Mesenchymal stem cell (in vitro differentiated cells and primary cell): ENCODE results near the gene TUBGCP6.
A peak's percentile ranks its signal among the peaks of the same experiment; 100 is the strongest.

Experiments used
- DNase-seq: peaks from one replicate; pipeline ENCODE4 v3.0.0-alpha.2; 2013
- H2AFZ ChIP-seq: one replicate; pipeline ENCODE4 v1.6.1; 2013; ENCODE audit warnings: low read depth, mild to moderate bottlenecking, control low read depth, inconsistent platforms, low read length, moderate library complexity
- H2AK5ac ChIP-seq: 2 replicates; pipeline ENCODE4 v1.6.1; 2013; ENCODE audit warnings: low read length, moderate library complexity, mild to moderate bottlenecking, inconsistent platforms; ENCODE audit not compliant: severe bottlenecking
- H2BK120ac ChIP-seq: one replicate; pipeline ENCODE4 v1.6.1; 2013; ENCODE audit warnings: low read depth, mild to moderate bottlenecking, inconsistent platforms, low read length, moderate library complexity
- H2BK12ac ChIP-seq, 2 experiments: one replicate each; pipeline ENCODE4 v1.6.1; 2013; ENCODE audit warnings: inconsistent platforms in 2 of 2, low read length in 2 of 2, mild to moderate bottlenecking in 2 of 2, moderate library complexity in 2 of 2, control low read depth in 1 of 2
- H2BK15ac ChIP-seq: one replicate; pipeline ENCODE4 v1.6.1; 2013; ENCODE audit warnings: mild to moderate bottlenecking, low read depth, inconsistent platforms; ENCODE audit not compliant: poor library complexity, severe bottlenecking
- H2BK5ac ChIP-seq: 2 replicates; pipeline ENCODE4 v1.6.1; 2013; ENCODE audit warnings: low read depth, mild to moderate bottlenecking, low read length, control low read depth, inconsistent platforms; ENCODE audit not compliant: poor library complexity, severe bottlenecking
- H3K14ac ChIP-seq, 2 experiments: one replicate each; pipeline ENCODE4 v1.6.1; 2013; ENCODE audit warnings: inconsistent platforms in 2 of 2, low read length in 2 of 2, control low read depth in 1 of 2, mild to moderate bottlenecking in 1 of 2, moderate library complexity in 1 of 2
- H3K18ac ChIP-seq, 2 experiments: one replicate each; pipeline ENCODE4 v1.6.1; 2013; ENCODE audit warnings: inconsistent platforms in 2 of 2, low read length in 2 of 2, control low read depth in 1 of 2, low read depth in 1 of 2, mild to moderate bottlenecking in 1 of 2
- H3K23ac ChIP-seq, 2 experiments: one replicate each; pipeline ENCODE4 v1.6.1; 2013; ENCODE audit warnings: inconsistent platforms in 2 of 2, low read length in 2 of 2, mild to moderate bottlenecking in 2 of 2, moderate library complexity in 2 of 2, control low read depth in 1 of 2
- H3K27ac ChIP-seq: 2 replicates; pipeline ENCODE4 v1.5.1; 2013; ENCODE audit warnings: mild to moderate bottlenecking, moderate library complexity, low read length, control low read depth, inconsistent platforms; ENCODE audit not compliant: poor library complexity, severe bottlenecking
- H3K27me3 ChIP-seq, 2 experiments: 2 replicates each; pipeline versions ENCODE4 v1.6.1 to v1.7.0; 2013; ENCODE audit warnings: low read length in 2 of 2, mild to moderate bottlenecking in 2 of 2, moderate library complexity in 2 of 2, control low read depth in 1 of 2, inconsistent platforms in 1 of 2; ENCODE audit not compliant: control insufficient read depth in 1 of 2, insufficient read depth in 1 of 2
- H3K36me3 ChIP-seq, 2 experiments: 2 replicates each; pipeline versions ENCODE4 v1.6.1 to v1.7.0; 2013; ENCODE audit warnings: low read length in 2 of 2, control low read depth in 1 of 2, inconsistent platforms in 1 of 2, low read depth in 1 of 2, mild to moderate bottlenecking in 1 of 2; ENCODE audit not compliant: insufficient read depth in 2 of 2, control insufficient read depth in 1 of 2
- H3K4ac ChIP-seq, 2 experiments: one replicate each; pipeline ENCODE4 v1.6.1; 2013; ENCODE audit warnings: inconsistent platforms in 2 of 2, low read length in 2 of 2, mild to moderate bottlenecking in 2 of 2, moderate library complexity in 2 of 2, control low read depth in 1 of 2, low read depth in 1 of 2
- H3K4me1 ChIP-seq: 2 replicates; pipeline ENCODE4 v1.6.1; 2013; ENCODE audit warnings: low read depth, low read length, control low read depth; ENCODE audit not compliant: control insufficient read depth, insufficient read depth
- H3K4me2 ChIP-seq: 2 replicates; pipeline ENCODE4 v1.6.1; 2013; ENCODE audit warnings: low read length, mild to moderate bottlenecking, inconsistent platforms; ENCODE audit not compliant: poor library complexity, severe bottlenecking
- H3K4me3 ChIP-seq, 2 experiments: 2 replicates each; pipeline versions ENCODE4 v1.5.1 to v1.7.0; 2013; ENCODE audit warnings: low read length in 2 of 2, mild to moderate bottlenecking in 2 of 2, control low read depth in 1 of 2, low read depth in 1 of 2; ENCODE audit not compliant: insufficient read depth in 1 of 2
- H3K79me1 ChIP-seq: replicated peaks from 2 replicates; pipeline ENCODE4 v1.6.1; 2013; ENCODE audit warnings: mild to moderate bottlenecking, control low read depth, low read length, inconsistent platforms; ENCODE audit not compliant: poor library complexity, severe bottlenecking
- H3K9ac ChIP-seq: 2 replicates; pipeline ENCODE4 v1.7.0; 2013; ENCODE audit warnings: mild to moderate bottlenecking, low read length, moderate library complexity
- H3K9me3 ChIP-seq: 2 replicates; pipeline ENCODE4 v1.7.0; 2013; ENCODE audit warnings: mild to moderate bottlenecking, low read length; ENCODE audit not compliant: control insufficient read depth
- H4K8ac ChIP-seq: one replicate; pipeline ENCODE4 v1.6.1; 2013; ENCODE audit warnings: inconsistent platforms, mild to moderate bottlenecking, low read length, moderate library complexity
- H4K91ac ChIP-seq: one replicate; pipeline ENCODE4 v1.6.1; 2013; ENCODE audit warnings: mild to moderate bottlenecking, low read length, inconsistent platforms
- WGBS: methylation state at CpG from one replicate; pipeline ENCODE4 v1.1.7; 2013; ENCODE audit warnings: mixed read lengths; 5-methylcytosine and 5-hydroxymethylcytosine counted together

The TUBGCP6 gene

DNA sequence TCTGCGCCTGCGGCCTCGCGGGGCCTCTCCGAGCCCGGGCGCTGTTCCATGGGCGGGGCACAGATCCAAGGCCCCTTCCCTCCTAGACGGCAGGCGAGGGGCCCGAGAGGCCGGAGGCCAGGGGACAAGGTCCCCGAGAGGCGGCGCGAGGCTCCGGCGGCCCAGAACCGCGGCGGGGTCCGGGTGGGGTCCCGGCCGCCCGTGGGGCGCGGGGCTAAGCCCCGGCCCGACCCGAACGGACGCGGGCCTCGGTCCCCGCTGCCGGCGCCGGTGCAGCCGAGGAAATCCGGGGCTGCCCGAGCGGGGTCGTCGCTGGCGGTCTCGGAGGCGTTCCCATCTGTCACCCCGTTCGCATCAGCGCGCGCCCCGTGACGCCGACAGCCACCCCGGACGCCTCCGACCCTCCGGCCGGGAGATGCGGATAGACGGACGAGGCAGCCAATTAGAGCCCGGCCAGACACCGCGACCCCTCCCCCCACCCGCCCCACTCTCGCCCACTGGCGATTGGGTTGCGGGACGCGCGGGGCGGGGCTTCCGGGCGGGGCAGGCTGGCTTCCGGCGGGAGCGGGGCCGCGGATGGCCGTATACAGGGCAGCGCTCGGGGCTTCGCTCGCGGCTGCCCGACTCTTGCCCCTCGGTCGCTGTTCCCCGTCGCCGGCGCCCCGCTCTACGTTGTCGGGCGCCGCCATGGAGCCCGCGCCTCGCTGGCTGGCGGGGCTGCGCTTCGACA lies 44.2 kb downstream of the TUBGCP6 start, which contains the start of gene SELENOO:
Gene SELENOO (plus strand): TSS at position 551 of the 730 bp plus-strand sequence. CDS start 26 bp downstream, at position 577.
- no peaks in the 10 kb centered on the region for H3K27me3 ChIP-seq
- peaks cover 31% of the 10 kb centered on the region for H3K79me1 ChIP-seq
- no peak within 1 kb of the TSS for H3K27ac ChIP-seq
- peak within 1 kb of the TSS; percentile 88 for H4K8ac ChIP-seq
- peaks cover 24 to 42% of the 10 kb centered on the region in 2 experiments for H3K36me3 ChIP-seq
- peak within 1 kb of the TSS; percentile 76 to 85 for H3K4ac ChIP-seq
- H2BK15ac ChIP-seq: peak within 1 kb of the TSS; percentile 64
- peak within 1 kb of the TSS; percentile 59 to 75 for H3K14ac ChIP-seq
- peak; percentile 87 for DNase-seq
- no peak within 1 kb of the TSS for H2BK5ac ChIP-seq
- H3K9me3 ChIP-seq: no peaks in the 10 kb centered on the region
- peak within 1 kb of the TSS in 1 of 2 experiments; percentile 84 for H3K23ac ChIP-seq
- peak within 1 kb of the TSS; percentile 65 to 66 for H3K18ac ChIP-seq
- H3K4me1 ChIP-seq: peaks cover 19% of the 10 kb centered on the region
- WGBS: 0% methylated on average over 42 of the region's 105 CpGs
- H2AK5ac ChIP-seq: no peak within 1 kb of the TSS
- H3K4me2 ChIP-seq: peak within 1 kb of the TSS; percentile 98
- H3K4me3 ChIP-seq: peak within 1 kb of the TSS; percentile 88 to 93
- peak within 1 kb of the TSS in 1 of 2 experiments; percentile 23 for H2BK12ac ChIP-seq
- peak within 1 kb of the TSS; percentile 81 for H2AFZ ChIP-seq
- peak within 1 kb of the TSS; percentile 93 for H4K91ac ChIP-seq
- no peak within 1 kb of the TSS for H2BK120ac ChIP-seq
- peak within 1 kb of the TSS; percentile 85 for H3K9ac ChIP-seq

GRCh38 chr22:50199829-50200460 lies 44.9 kb downstream of the TUBGCP6 start:
- Histone ChIP-seq H3K9me3 (no peaks in the 10 kb centered on the region), H3K36me3 (peaks cover 26 to 43% of the 10 kb centered on the region in 2 experiments), H3K23ac (peak overlapping the region in 1 of 2 experiments; percentile 74), H3K4me1 (peaks cover 19% of the 10 kb centered on the region), H4K91ac (no peak overlapping the region), H3K27me3 (no peaks in the 10 kb centered on the region), H3K4ac (peak overlapping the region in 1 of 2 experiments; percentile 85), H3K14ac (no peak overlapping the region), H3K4me3 (peak overlapping the region; percentile 78 to 81), H3K27ac (no peak overlapping the region), H2AK5ac (no peak overlapping the region), H2AFZ (no peak overlapping the region), H3K79me1 (peaks cover 27% of the 10 kb centered on the region), H2BK120ac (no peak overlapping the region), H2BK15ac (no peak overlapping the region), H3K18ac (peak overlapping the region in 1 of 2 experiments; percentile 61), H2BK12ac (peak overlapping the region in 1 of 2 experiments; percentile 23), H3K9ac (peak overlapping the region; percentile 81), H2BK5ac (no peak overlapping the region), H3K4me2 (peak overlapping the region; percentile 98), H4K8ac (no peak overlapping the region)
- 13% methylated on average over 21 of the region's 34 CpGs for WGBS
- peak; percentile 48 for DNase-seq

GRCh38 chr22:50199251-50199721 lies 45.5 kb downstream of the TUBGCP6 start:
- no peaks in the 10 kb centered on the region for H3K9me3 ChIP-seq
- peaks cover 21% of the 10 kb centered on the region for H3K4me1 ChIP-seq
- H3K36me3 ChIP-seq: peaks cover 28 to 49% of the 10 kb centered on the region in 2 experiments
- H3K4me3 ChIP-seq: peak overlapping the region in 1 of 2 experiments; percentile 78
- no peaks in the 10 kb centered on the region for H3K27me3 ChIP-seq
- H3K27ac ChIP-seq: no peak overlapping the region
- no peak overlapping the region for H2AK5ac ChIP-seq
- no peak overlapping the region for H2AFZ ChIP-seq
- H4K91ac ChIP-seq: no peak overlapping the region
- H3K14ac ChIP-seq: no peak overlapping the region
- no peak overlapping the region for H3K18ac ChIP-seq
- H3K4me2 ChIP-seq: no peak overlapping the region
- H3K9ac ChIP-seq: peak overlapping the region; percentile 81
- peaks cover 26% of the 10 kb centered on the region for H3K79me1 ChIP-seq
- no peak for DNase-seq
- 94% methylated on average over 18 of the region's 18 CpGs for WGBS
- H4K8ac ChIP-seq: no peak overlapping the region
- H3K4ac ChIP-seq: peak overlapping the region in 1 of 2 experiments; percentile 24
- no peak overlapping the region for H2BK12ac ChIP-seq
- H2BK5ac ChIP-seq: no peak overlapping the region
- H2BK120ac ChIP-seq: no peak overlapping the region
- H3K23ac ChIP-seq: no peak overlapping the region
- no peak overlapping the region for H2BK15ac ChIP-seq

DNA sequence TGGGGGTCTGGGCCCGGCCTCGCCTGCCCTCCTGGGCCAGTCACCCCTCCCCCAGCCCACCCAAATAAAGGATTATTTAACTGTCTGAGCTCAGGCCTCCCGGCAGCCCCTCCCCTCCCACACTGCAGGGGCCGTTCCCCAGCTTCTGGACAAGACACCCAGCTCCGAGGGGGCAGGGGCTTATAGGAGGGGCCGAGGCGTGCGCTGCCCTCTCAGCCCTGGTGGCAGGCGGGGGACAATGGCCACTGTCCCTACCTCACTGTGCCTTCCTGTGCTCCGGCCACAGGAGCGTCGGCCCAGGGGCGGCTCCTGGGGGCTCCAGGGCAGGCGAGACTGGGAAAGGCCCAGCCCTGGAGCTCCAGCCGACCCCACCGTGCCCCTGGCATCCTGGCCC lies 46.2 kb downstream of the TUBGCP6 start:
- H2BK15ac ChIP-seq: no peak overlapping the region
- H3K23ac ChIP-seq: no peak overlapping the region
- H3K18ac ChIP-seq: no peak overlapping the region
- H4K8ac ChIP-seq: no peak overlapping the region
- no peak overlapping the region for H2BK120ac ChIP-seq
- H2BK5ac ChIP-seq: no peak overlapping the region
- H3K4ac ChIP-seq: no peak overlapping the region
- peaks cover 21% of the 10 kb centered on the region for H3K4me1 ChIP-seq
- no peak overlapping the region for H2BK12ac ChIP-seq
- H3K14ac ChIP-seq: no peak overlapping the region
- H3K9me3 ChIP-seq: no peaks in the 10 kb centered on the region
- no peak overlapping the region for H4K91ac ChIP-seq
- no peak overlapping the region for H3K4me3 ChIP-seq
- H3K27ac ChIP-seq: no peak overlapping the region
- WGBS: 98% methylated on average over 14 of the region's 16 CpGs
- peaks cover 32 to 56% of the 10 kb centered on the region in 2 experiments for H3K36me3 ChIP-seq
- H2AK5ac ChIP-seq: no peak overlapping the region
- H3K27me3 ChIP-seq: no peaks in the 10 kb centered on the region
- DNase-seq: no peak
- peaks cover 32% of the 10 kb centered on the region for H3K79me1 ChIP-seq
- no peak overlapping the region for H2AFZ ChIP-seq
- H3K4me2 ChIP-seq: no peak overlapping the region
- no peak overlapping the region for H3K9ac ChIP-seq
